ENCODE results near the gene PIK3CB. TPM values are rescaled to one million over a fixed set of nuclear protein-coding genes. Genes with fewer than 3 reads are reported as not detected.
"Not testable (repeated sequence)": the region's sequence is repeated elsewhere in the genome, so short reads cannot be mapped to it uniquely, and the experiment has no call there.

PIK3CB gene
- total RNA-seq, 2 donors from 2014 or later: 22.8 to 42.7 TPM

GRCh38 chr3:138861798-138862197, 27.1 kb upstream of the PIK3CB start:
- no peak for DNase-seq (ENCODE audit: low spot score)
- Mint-ChIP-seq H3K36me3 (no peaks in the 10 kb centered on the region), H3K4me3 (no peak overlapping the region), H3K27ac (no peak overlapping the region), H3K27me3 (peaks cover 0 to 3% of the 10 kb centered on the region in 2 donors), H3K9me3 (no peaks in the 10 kb centered on the region), H3K4me1 (ENCODE audit: low read depth in 2 of 2) (peaks cover 0 to 4% of the 10 kb centered on the region in 2 donors)
- ATAC-seq: no peak

- Mint-ChIP-seq H3K36me3 (no peaks in the 10 kb centered on the region), H3K4me3 (no peak overlapping the region), H3K27ac (no peak overlapping the region), H3K9me3 (no peaks in the 10 kb centered on the region), H3K27me3 (peaks cover 7 to 10% of the 10 kb centered on the region in 2 donors), H3K4me1 (ENCODE audit: low read depth in 2 of 2) (no peaks in the 10 kb centered on the region)
- ATAC-seq (no peak), DNase-seq (ENCODE audit: low spot score) (no peak)
Measured at GRCh38 chr3:138856799-138857198, 22.1 kb upstream of the PIK3CB start.

GRCh38 chr3:138854940-138855339, 20.2 kb upstream of the PIK3CB start:
- ATAC-seq (no peak), DNase-seq (ENCODE audit: low spot score) (no peak)
- no peaks in the 10 kb centered on the region for H3K9me3 Mint-ChIP-seq
- no peaks in the 10 kb centered on the region for H3K36me3 Mint-ChIP-seq
- peaks cover 7 to 10% of the 10 kb centered on the region in 2 donors for H3K27me3 Mint-ChIP-seq
- no peak overlapping the region for H3K27ac Mint-ChIP-seq
- no peaks in the 10 kb centered on the region for H3K4me1 Mint-ChIP-seq (ENCODE audit: low read depth in 2 of 2)
- no peak overlapping the region for H3K4me3 Mint-ChIP-seq

GRCh38 chr3:138854204-138854603, 19.5 kb upstream of the PIK3CB start:
- no peak overlapping the region for H3K27ac Mint-ChIP-seq
- ATAC-seq: no peak

GRCh38 chr3:138850151-138850550, 15.4 kb upstream of the PIK3CB start:
- Mint-ChIP-seq H3K4me3 (no peak overlapping the region), H3K36me3 (no peaks in the 10 kb centered on the region), H3K27ac (no peak overlapping the region), H3K9me3 (no peaks in the 10 kb centered on the region), H3K27me3 (peaks cover under 1 to 2% of the 10 kb centered on the region in 2 donors), H3K4me1 (ENCODE audit: low read depth in 2 of 2) (no peaks in the 10 kb centered on the region)
- DNase-seq (ENCODE audit: low spot score) (no peak), ATAC-seq (no peak)

More at GRCh38 chr3:138854204-138854603, 19.5 kb upstream of the PIK3CB start:
- no peaks in the 10 kb centered on the region for H3K9me3 Mint-ChIP-seq
- no peak for DNase-seq (ENCODE audit: low spot score)
- no peaks in the 10 kb centered on the region for H3K36me3 Mint-ChIP-seq
- peaks cover 7 to 10% of the 10 kb centered on the region in 2 donors for H3K27me3 Mint-ChIP-seq
- no peaks in the 10 kb centered on the region for H3K4me1 Mint-ChIP-seq (ENCODE audit: low read depth in 2 of 2)
- H3K4me3 Mint-ChIP-seq: no peak overlapping the region

- H3K27ac Mint-ChIP-seq: no peak overlapping the region
- no peak overlapping the region for H3K4me3 Mint-ChIP-seq
- H3K36me3 Mint-ChIP-seq: no peaks in the 10 kb centered on the region
- no peak for ATAC-seq
- H3K9me3 Mint-ChIP-seq: no peaks in the 10 kb centered on the region
- no peaks in the 10 kb centered on the region for H3K4me1 Mint-ChIP-seq (ENCODE audit: low read depth in 2 of 2)
- H3K27me3 Mint-ChIP-seq: no peaks in the 10 kb centered on the region
- DNase-seq (ENCODE audit: low spot score): no peak
Measured at GRCh38 chr3:138849222-138849940, 14.7 kb upstream of the PIK3CB start.

GRCh38 chr3:138848696-138849095, 14.0 kb upstream of the PIK3CB start:
- H3K4me1 Mint-ChIP-seq (ENCODE audit: low read depth in 2 of 2): no peaks in the 10 kb centered on the region
- no peak overlapping the region for H3K27ac Mint-ChIP-seq

GRCh38 chr3:138846824-138847223, 12.1 kb upstream of the PIK3CB start:
- not testable (repeated sequence) for ATAC-seq; DNase-seq (ENCODE audit: low spot score); H3K27me3 Mint-ChIP-seq; H3K4me3 Mint-ChIP-seq; H3K9me3 Mint-ChIP-seq; H3K27ac Mint-ChIP-seq; H3K36me3 Mint-ChIP-seq; H3K4me1 Mint-ChIP-seq (ENCODE audit: low read depth in 2 of 2)

More at GRCh38 chr3:138848696-138849095, 14.0 kb upstream of the PIK3CB start:
- DNase-seq (ENCODE audit: low spot score) (no peak), ATAC-seq (no peak)
- no peak overlapping the region for H3K4me3 Mint-ChIP-seq
- no peaks in the 10 kb centered on the region for H3K36me3 Mint-ChIP-seq
- no peaks in the 10 kb centered on the region for H3K9me3 Mint-ChIP-seq
- H3K27me3 Mint-ChIP-seq: no peaks in the 10 kb centered on the region

GRCh38 chr3:138846262-138846791, 11.6 kb upstream of the PIK3CB start:
- H3K4me1 Mint-ChIP-seq (ENCODE audit: low read depth in 2 of 2): no peaks in the 10 kb centered on the region
- no peak for DNase-seq (ENCODE audit: low spot score)
- H3K9me3 Mint-ChIP-seq: no peaks in the 10 kb centered on the region
- H3K4me3 Mint-ChIP-seq: no peak overlapping the region
- ATAC-seq: peak in 1 of 2 donors; percentile 38
- H3K27me3 Mint-ChIP-seq: no peaks in the 10 kb centered on the region
- H3K36me3 Mint-ChIP-seq: no peaks in the 10 kb centered on the region
- no peak overlapping the region for H3K27ac Mint-ChIP-seq

GRCh38 chr3:138845771-138846173, 11.0 kb upstream of the PIK3CB start:
- Mint-ChIP-seq H3K36me3 (no peaks in the 10 kb centered on the region), H3K27me3 (no peaks in the 10 kb centered on the region), H3K4me3 (no peak overlapping the region), H3K27ac (no peak overlapping the region), H3K4me1 (ENCODE audit: low read depth in 2 of 2) (no peaks in the 10 kb centered on the region), H3K9me3 (no peaks in the 10 kb centered on the region)
- no peak for ATAC-seq
- no peak for DNase-seq (ENCODE audit: low spot score)

- H3K27ac Mint-ChIP-seq: no peak overlapping the region
- H3K36me3 Mint-ChIP-seq: no peaks in the 10 kb centered on the region
- ATAC-seq (no peak), DNase-seq (ENCODE audit: low spot score) (no peak)
- no peaks in the 10 kb centered on the region for H3K27me3 Mint-ChIP-seq
- H3K9me3 Mint-ChIP-seq: no peaks in the 10 kb centered on the region
- H3K4me1 Mint-ChIP-seq (ENCODE audit: low read depth in 2 of 2): no peaks in the 10 kb centered on the region
- H3K4me3 Mint-ChIP-seq: no peak overlapping the region
Measured at GRCh38 chr3:138845181-138845601, 10.5 kb upstream of the PIK3CB start.

GRCh38 chr3:138842483-138843188, 7.9 kb upstream of the PIK3CB start:
- H3K4me3 Mint-ChIP-seq: no peak overlapping the region

GRCh38 chr3:138838385-138838784, 3.7 kb upstream of the PIK3CB start:
- H3K4me3 Mint-ChIP-seq; H3K27me3 Mint-ChIP-seq; H3K36me3 Mint-ChIP-seq; DNase-seq (ENCODE audit: low spot score); H3K9me3 Mint-ChIP-seq; H3K27ac Mint-ChIP-seq; ATAC-seq: not testable (repeated sequence)
- peaks cover 12% of the 10 kb centered on the region in 2 donors for H3K4me1 Mint-ChIP-seq (ENCODE audit: low read depth in 2 of 2)

More at GRCh38 chr3:138842483-138843188, 7.9 kb upstream of the PIK3CB start:
- no peak overlapping the region for H3K27ac Mint-ChIP-seq
- no peaks in the 10 kb centered on the region for H3K36me3 Mint-ChIP-seq
- H3K27me3 Mint-ChIP-seq: no peaks in the 10 kb centered on the region
- ATAC-seq: no peak
- H3K9me3 Mint-ChIP-seq: no peaks in the 10 kb centered on the region
- DNase-seq (ENCODE audit: low spot score): no peak
- no peaks in the 10 kb centered on the region for H3K4me1 Mint-ChIP-seq (ENCODE audit: low read depth in 2 of 2)

GRCh38 chr3:138835846-138836245, 1.1 kb upstream of the PIK3CB start:
- H3K9me3 Mint-ChIP-seq: not testable (repeated sequence)
- peak overlapping the region; percentile 93 for H3K4me3 Mint-ChIP-seq
- H3K4me1 Mint-ChIP-seq (ENCODE audit: low read depth in 2 of 2): peaks cover 20 to 21% of the 10 kb centered on the region in 2 donors

More at GRCh38 chr3:138835846-138836245, 1.1 kb upstream of the PIK3CB start:
- not testable (repeated sequence) for H3K36me3 Mint-ChIP-seq; H3K27me3 Mint-ChIP-seq; DNase-seq (ENCODE audit: low spot score); ATAC-seq
- peak overlapping the region; percentile 83 to 99 for H3K27ac Mint-ChIP-seq

Data from natural killer cell treated with Interleukin-12 subunit alpha and Interleukin-12 subunit beta and Interleukin-15 and Interleukin-18, amount 100 ng/mL, for 72 hours (primary cell).